ENCODE measurements around the gene SPATS2L. TPM values are rescaled to one million over a fixed set of nuclear protein-coding genes. Genes with fewer than 3 reads are reported as not detected.

SPATS2L gene
- total and polyA plus RNA-seq, 2 of the 13 experiments (the other 11 are each of a cell fraction or from before 2014, with no cell fraction given): 154 to 212 TPM

DNA sequence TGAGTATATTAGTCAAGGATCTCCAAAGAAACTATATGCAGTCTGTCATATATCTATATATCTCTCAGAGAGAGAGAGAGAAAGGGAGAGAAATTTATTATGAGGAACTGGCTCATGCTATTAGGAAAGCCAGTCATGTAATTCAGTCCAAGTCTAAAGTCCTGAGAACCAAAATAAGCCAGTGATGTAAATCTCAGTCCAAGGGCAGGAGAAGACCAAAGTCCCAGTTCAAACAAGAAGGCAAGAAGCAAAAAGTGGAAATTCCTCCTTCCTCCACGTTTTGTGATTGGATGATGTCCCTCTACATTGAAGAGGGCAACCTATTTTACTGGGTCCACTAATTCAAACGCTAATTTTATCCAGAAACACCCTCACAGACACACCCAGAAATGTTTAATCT is 34.2 kb upstream of the SPATS2L start (continued):
- peak; percentile 28; the same call in 1 of the 2 replicates for TF ChIP-seq GFI1 (CRISPR knock-in tag; IDR thresholded peaks at IDR 0.05; ENCODE audit: borderline replicate concordance)
- TF ChIP-seq FOXO1 (CRISPR knock-in tag; IDR thresholded peaks at IDR 0.05): no peak
- TF ChIP-seq ZC3H13 (CRISPR knock-in tag; IDR thresholded peaks at IDR 0.05): no peak
- no peak for TF ChIP-seq POGZ (CRISPR knock-in tag; IDR thresholded peaks at IDR 0.05)
- no peak for TF ChIP-seq TMF1 (CRISPR knock-in tag; IDR thresholded peaks at IDR 0.05; ENCODE audit: low read depth)
- no peak for TF ChIP-seq SRSF1 (optimal IDR thresholded peaks at IDR 0.05; ENCODE audit: low read depth, low read length)
- TF ChIP-seq, protein P1, sequence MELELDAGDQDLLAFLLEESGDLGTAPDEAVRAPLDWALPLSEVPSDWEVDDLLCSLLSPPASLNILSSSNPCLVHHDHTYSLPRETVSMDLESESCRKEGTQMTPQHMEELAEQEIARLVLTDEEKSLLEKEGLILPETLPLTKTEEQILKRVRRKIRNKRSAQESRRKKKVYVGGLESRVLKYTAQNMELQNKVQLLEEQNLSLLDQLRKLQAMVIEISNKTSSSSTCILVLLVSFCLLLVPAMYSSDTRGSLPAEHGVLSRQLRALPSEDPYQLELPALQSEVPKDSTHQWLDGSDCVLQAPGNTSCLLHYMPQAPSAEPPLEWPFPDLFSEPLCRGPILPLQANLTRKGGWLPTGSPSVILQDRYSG (CRISPR knock-in tag; IDR thresholded peaks at IDR 0.05): no peak
- no peak for TF ChIP-seq ZNF432 (CRISPR knock-in tag; IDR thresholded peaks at IDR 0.05; ENCODE audit: borderline replicate concordance)
- TF ChIP-seq, protein P2, sequence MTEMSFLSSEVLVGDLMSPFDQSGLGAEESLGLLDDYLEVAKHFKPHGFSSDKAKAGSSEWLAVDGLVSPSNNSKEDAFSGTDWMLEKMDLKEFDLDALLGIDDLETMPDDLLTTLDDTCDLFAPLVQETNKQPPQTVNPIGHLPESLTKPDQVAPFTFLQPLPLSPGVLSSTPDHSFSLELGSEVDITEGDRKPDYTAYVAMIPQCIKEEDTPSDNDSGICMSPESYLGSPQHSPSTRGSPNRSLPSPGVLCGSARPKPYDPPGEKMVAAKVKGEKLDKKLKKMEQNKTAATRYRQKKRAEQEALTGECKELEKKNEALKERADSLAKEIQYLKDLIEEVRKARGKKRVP (CRISPR knock-in tag; IDR thresholded peaks at IDR 0.05): no peak
- no peak for TF ChIP-seq ZNF777 (CRISPR knock-in tag; IDR thresholded peaks at IDR 0.05)
- no peak for TF ChIP-seq ERF (CRISPR knock-in tag; IDR thresholded peaks at IDR 0.05)
- no peak for TF ChIP-seq KLF15 (CRISPR knock-in tag; IDR thresholded peaks at IDR 0.05; ENCODE audit: borderline replicate concordance)
- no peak for TF ChIP-seq UBTF (CRISPR knock-in tag; IDR thresholded peaks at IDR 0.05)
- peak; percentile 81 for TF ChIP-seq HNF4A (CRISPR knock-in tag; IDR thresholded peaks at IDR 0.05)
- no peak for TF ChIP-seq KLF9 (CRISPR knock-in tag; IDR thresholded peaks at IDR 0.05; ENCODE audit: low read depth)
- TF ChIP-seq SMYD3 (CRISPR knock-in tag; IDR thresholded peaks at IDR 0.05): no peak
- no peak for TF ChIP-seq SMAD1 (CRISPR knock-in tag; IDR thresholded peaks at IDR 0.05; ENCODE audit: borderline replicate concordance, low read depth)
- TF ChIP-seq, protein P3, sequence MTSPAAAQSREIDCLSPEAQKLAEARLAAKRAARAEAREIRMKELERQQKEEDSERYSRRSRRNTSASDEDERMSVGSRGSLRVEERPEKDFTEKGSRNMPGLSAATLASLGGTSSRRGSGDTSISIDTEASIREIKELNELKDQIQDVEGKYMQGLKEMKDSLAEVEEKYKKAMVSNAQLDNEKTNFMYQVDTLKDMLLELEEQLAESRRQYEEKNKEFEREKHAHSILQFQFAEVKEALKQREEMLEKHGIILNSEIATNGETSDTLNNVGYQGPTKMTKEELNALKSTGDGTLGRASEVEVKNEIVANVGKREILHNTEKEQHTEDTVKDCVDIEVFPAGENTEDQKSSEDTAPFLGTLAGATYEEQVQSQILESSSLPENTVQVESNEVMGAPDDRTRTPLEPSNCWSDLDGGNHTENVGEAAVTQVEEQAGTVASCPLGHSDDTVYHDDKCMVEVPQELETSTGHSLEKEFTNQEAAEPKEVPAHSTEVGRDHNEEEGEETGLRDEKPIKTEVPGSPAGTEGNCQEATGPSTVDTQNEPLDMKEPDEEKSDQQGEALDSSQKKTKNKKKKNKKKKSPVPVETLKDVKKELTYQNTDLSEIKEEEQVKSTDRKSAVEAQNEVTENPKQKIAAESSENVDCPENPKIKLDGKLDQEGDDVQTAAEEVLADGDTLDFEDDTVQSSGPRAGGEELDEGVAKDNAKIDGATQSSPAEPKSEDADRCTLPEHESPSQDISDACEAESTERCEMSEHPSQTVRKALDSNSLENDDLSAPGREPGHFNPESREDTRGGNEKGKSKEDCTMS (CRISPR knock-in tag; conservative IDR thresholded peaks at IDR 0.05): no peak
- TF ChIP-seq RBM39 (IDR thresholded peaks at IDR 0.05; ENCODE audit: low read depth, low read length, poor library complexity, severe bottlenecking): no peak
- TF ChIP-seq NCOR1 (IDR thresholded peaks at IDR 0.05; ENCODE audit: borderline replicate concordance, low read length): peak; percentile 59; the same call in 1 of the 2 replicates
- TF ChIP-seq PHB2 (IDR thresholded peaks at IDR 0.05; ENCODE audit: partially characterized antibody): no peak
- no peak for TF ChIP-seq NKX3-1 (CRISPR knock-in tag; IDR thresholded peaks at IDR 0.05)
